MM.1S (cell line): ENCODE results near the gene ADIPOR1.

ENCODE experiments used
- CTCF ChIP-seq: fragments of 300-600 bp; sonication (generic); IDR thresholded peaks from 2 replicates; pipeline ENCODE4 v1.5.1; 2016; ENCODE audit warnings: antibody characterized with exemption, low read length, mixed read lengths
- EZH2 ChIP-seq: fragments of 300-600 bp; sonication (generic); optimal IDR thresholded peaks from 2 replicates; pipeline ENCODE3; 2017; ENCODE audit warnings: low read depth, mild to moderate bottlenecking, antibody characterized with exemption, low read length, mixed read lengths
- EZH2phosphoT487 ChIP-seq: fragments of 300-600 bp; sonication (generic); IDR thresholded peaks from 2 replicates; pipeline ENCODE4 v1.6.1; 2018; ENCODE audit warnings: antibody characterized with exemption, low read length

GRCh38 chr1:202991112-202991511 is 33.0 kb upstream of the ADIPOR1 start:
- no peak for TF ChIP-seq CTCF
- TF ChIP-seq EZH2: no peak
- no peak for TF ChIP-seq EZH2phosphoT487
